Prostate gland (tissue), 2 donors: Measurements from ENCODE around the gene CBR4.

Experiments
- CTCF ChIP-seq, 4 experiments: fragments of 200-600 bp in 2 of 4; fragments of 450-650 bp in 2 of 4; sonication (generic) in 2 of 4; IDR thresholded peaks; 1 replicate in 3 of 4; 2 replicates in 1 of 4; pipeline ENCODE4 v1.5.1; 2016 to 2019; ENCODE audit warnings: antibody characterized with exemption in 4 of 4, mild to moderate bottlenecking in 2 of 4, moderate library complexity in 2 of 4
- POLR2A ChIP-seq: fragments of 450-650 bp; IDR thresholded peaks from one replicate; pipeline ENCODE4 v1.6.1; 2016; ENCODE audit warnings: antibody characterized with exemption, mild to moderate bottlenecking

GRCh38 chr4:169037506-169037905, 27.5 kb upstream of the CBR4 start:
- TF ChIP-seq CTCF (IDR thresholded peaks at IDR 0.05) (no peak), POLR2A (no peak)
